Thyroid gland (tissue), 4 donors: ENCODE measurements around the gene ME3. TPM values are rescaled to one million over a fixed set of nuclear protein-coding genes. Genes with fewer than 3 reads are reported as not detected.

ENCODE experiments used
- DNase-seq, 2 donors: peaks; one replicate each; pipeline ENCODE4 v3.0.0-alpha.2; 2019
- H3K27ac ChIP-seq, 3 donors: fragments of 200-600 bp; sonication (generic); 1 replicate in 2 of 3; 2 replicates in 1 of 3; pipeline ENCODE4 v1.5.1; 2016 to 2019; ENCODE audit warnings: mild to moderate bottlenecking in 1 of 3, moderate library complexity in 1 of 3
- H3K27me3 ChIP-seq: fragments of 200-600 bp; sonication (generic); one replicate; pipeline ENCODE4 v1.5.1; 2019
- H3K36me3 ChIP-seq, 2 donors: fragments of 200-600 bp; sonication (generic); one replicate each; pipeline ENCODE4 v1.5.1; 2016 to 2019
- H3K4me1 ChIP-seq, 2 donors: fragments of 200-600 bp; sonication (generic); one replicate each; pipeline ENCODE4 v1.5.1; 2017 to 2019
- H3K4me3 ChIP-seq, 3 donors: fragments of 200-600 bp; sonication (generic); replicated peaks in 1 of 3; 1 replicate in 2 of 3; 2 replicates in 1 of 3; pipeline ENCODE4 v1.5.1; 2016; ENCODE audit warnings: mild to moderate bottlenecking in 1 of 3
- H3K9me3 ChIP-seq: fragments of 200-600 bp; sonication (generic); one replicate; pipeline ENCODE4 v1.5.1; 2017
- CTCF ChIP-seq, 6 experiments: fragments of 200-600 bp in 3 of 6; fragments of 450-650 bp in 3 of 6; sonication (generic) in 3 of 6; IDR thresholded peaks; one replicate each; pipeline ENCODE4 v1.5.1; 2016 to 2019; ENCODE audit warnings: antibody characterized with exemption in 6 of 6, mild to moderate bottlenecking in 2 of 6, inconsistent platforms in 1 of 6, moderate library complexity in 1 of 6
- POLR2A ChIP-seq, 2 donors: fragments of 450-650 bp; IDR thresholded peaks; one replicate each; pipeline ENCODE4 v1.6.1; 2017; ENCODE audit warnings: antibody characterized with exemption in 2 of 2, mild to moderate bottlenecking in 2 of 2, moderate library complexity in 1 of 2
- WGBS, 2 donors: methylation state at CpG; one replicate each; pipeline ENCODE4 v1.1.5; 2017; 5-methylcytosine and 5-hydroxymethylcytosine counted together
- intact Hi-C: fragments of 100-400 bp; cut with DNase I; formaldehyde crosslinking; loops from one replicate; pipeline ENCODE4 v1.15.1; 2023
- total RNA-seq, 4 donors: library from RNA; depleted of rRNA; stranded (reverse); fragments of >200 nt; gene quantifications; one replicate each; pipeline ENCODE4 v1.2.3, GENCODE V29; 2016

Gene ME3
- total RNA-seq, 4 donors from 2014 or later = 29.1 to 53.5 (median 37.1) TPM

- WGBS, 2 donors = 85 to 89% methylated on average over 1 of the region's 1 CpG
- Histone ChIP-seq H3K4me1 (no peaks in the 10 kb centered on the region), H3K27me3 (no peaks in the 10 kb centered on the region), H3K4me3 (no peak overlapping the region), H3K27ac (no peak overlapping the region), H3K9me3 (no peaks in the 10 kb centered on the region), H3K36me3 (no peaks in the 10 kb centered on the region)
- no peak for DNase-seq
- TF ChIP-seq CTCF (IDR thresholded peaks at IDR 0.05) (no peak), POLR2A (IDR thresholded peaks at IDR 0.05) (no peak)
- intact Hi-C loops = no loop called here
Observed at GRCh38 chr11:86718521-86718920, 46.1 kb upstream of the ME3 start.

- Histone ChIP-seq H3K36me3 (no peaks in the 10 kb centered on the region), H3K4me1 (no peaks in the 10 kb centered on the region), H3K4me3 (no peak overlapping the region), H3K9me3 (no peaks in the 10 kb centered on the region), H3K27ac (no peak overlapping the region), H3K27me3 (no peaks in the 10 kb centered on the region)
- DNase-seq = no peak
- 51 to 59% methylated on average over 3 of the region's 3 CpGs for WGBS, 2 donors
- intact Hi-C loops = no loop called here
- TF ChIP-seq POLR2A (IDR thresholded peaks at IDR 0.05) (no peak), CTCF (IDR thresholded peaks at IDR 0.05) (no peak)
Observed at GRCh38 chr11:86717817-86718501, 45.5 kb upstream of the ME3 start.

GRCh38 chr11:86715611-86716010, 43.2 kb upstream of the ME3 start:
- no peak for TF ChIP-seq POLR2A (IDR thresholded peaks at IDR 0.05)
- no peak for TF ChIP-seq CTCF (IDR thresholded peaks at IDR 0.05)
- intact Hi-C loops = no loop called here
- DNase-seq = no peak
- Histone ChIP-seq H3K36me3 (no peaks in the 10 kb centered on the region), H3K4me1 (no peaks in the 10 kb centered on the region), H3K9me3 (no peaks in the 10 kb centered on the region), H3K27ac (no peak overlapping the region), H3K4me3 (no peak overlapping the region), H3K27me3 (no peaks in the 10 kb centered on the region)
- WGBS, 2 donors = 91 to 95% methylated on average over 3 of the region's 3 CpGs

- no peaks in the 10 kb centered on the region for H3K27me3 ChIP-seq
- 80 to 91% methylated on average over 5 of the region's 5 CpGs for WGBS, 2 donors
- no peaks in the 10 kb centered on the region for H3K4me1 ChIP-seq
- DNase-seq = no peak
- H3K36me3 ChIP-seq = no peaks in the 10 kb centered on the region
- no peaks in the 10 kb centered on the region for H3K9me3 ChIP-seq
- TF ChIP-seq POLR2A (IDR thresholded peaks at IDR 0.05) (no peak), CTCF (IDR thresholded peaks at IDR 0.05) (no peak)
- intact Hi-C loops = no loop called here
- H3K27ac ChIP-seq = no peak overlapping the region
- H3K4me3 ChIP-seq = no peak overlapping the region
Observed at GRCh38 chr11:86713552-86713951, 41.1 kb upstream of the ME3 start.

GRCh38 chr11:86710936-86711335, 38.5 kb upstream of the ME3 start:
- DNase-seq = no peak
- no peaks in the 10 kb centered on the region for H3K36me3 ChIP-seq
- intact Hi-C loops = no loop called here
- TF ChIP-seq CTCF (IDR thresholded peaks at IDR 0.05) = no peak
- no peak overlapping the region for H3K4me3 ChIP-seq
- H3K4me1 ChIP-seq = no peaks in the 10 kb centered on the region
- H3K9me3 ChIP-seq = no peaks in the 10 kb centered on the region
- no peaks in the 10 kb centered on the region for H3K27me3 ChIP-seq
- H3K27ac ChIP-seq = no peak overlapping the region
